ENCODE results near the gene ADAM17.
"Not testable (repeated sequence)": the region's sequence is repeated elsewhere in the genome, so short reads cannot be mapped to it uniquely, and the experiment has no call there.

The ADAM17 gene

GRCh38 chr2:9586465-9586864 is 30.8 kb upstream of the ADAM17 start:
- Histone ChIP-seq H3K27ac (ENCODE audit: low read length) (no peak overlapping the region), H3K9me3 (ENCODE audit: insufficient read depth, low read depth, low read length) (no peaks in the 10 kb centered on the region), H3K9ac (ENCODE audit: low read depth, low read length) (no peak overlapping the region), H3K36me3 (ENCODE audit: insufficient read depth, low read depth, low read length) (peaks cover 86% of the 10 kb centered on the region), H3K4me3 (ENCODE audit: low read length) (no peak overlapping the region), H3K27me3 (ENCODE audit: insufficient read depth, low read length) (no peaks in the 10 kb centered on the region), H3K4me1 (ENCODE audit: insufficient read depth, low read length) (no peaks in the 10 kb centered on the region)

GRCh38 chr2:9585486-9585885 is 29.9 kb upstream of the ADAM17 start:
- Histone ChIP-seq H3K4me1 (ENCODE audit: insufficient read depth, low read length) (no peaks in the 10 kb centered on the region), H3K27me3 (ENCODE audit: insufficient read depth, low read length) (no peaks in the 10 kb centered on the region), H3K4me3 (ENCODE audit: low read length) (no peak overlapping the region), H3K9me3 (ENCODE audit: insufficient read depth, low read depth, low read length) (no peaks in the 10 kb centered on the region), H3K9ac (ENCODE audit: low read depth, low read length) (no peak overlapping the region), H3K36me3 (ENCODE audit: insufficient read depth, low read depth, low read length) (peaks cover 76% of the 10 kb centered on the region), H3K27ac (ENCODE audit: low read length) (no peak overlapping the region)

GRCh38 chr2:9584902-9585301 is 29.3 kb upstream of the ADAM17 start:
- not testable (repeated sequence) for H3K9me3 ChIP-seq (ENCODE audit: insufficient read depth, low read depth, low read length); H3K4me3 ChIP-seq (ENCODE audit: low read length); H3K9ac ChIP-seq (ENCODE audit: low read depth, low read length); H3K4me1 ChIP-seq (ENCODE audit: insufficient read depth, low read length); H3K27me3 ChIP-seq (ENCODE audit: insufficient read depth, low read length); H3K27ac ChIP-seq (ENCODE audit: low read length)
- peaks cover 71% of the 10 kb centered on the region for H3K36me3 ChIP-seq (ENCODE audit: insufficient read depth, low read depth, low read length)

- no peaks in the 10 kb centered on the region for H3K27me3 ChIP-seq (ENCODE audit: insufficient read depth, low read length)
- no peaks in the 10 kb centered on the region for H3K4me1 ChIP-seq (ENCODE audit: insufficient read depth, low read length)
- H3K27ac ChIP-seq (ENCODE audit: low read length) = no peak overlapping the region
- H3K36me3 ChIP-seq (ENCODE audit: insufficient read depth, low read depth, low read length) = peaks cover 48% of the 10 kb centered on the region
- H3K9me3 ChIP-seq (ENCODE audit: insufficient read depth, low read depth, low read length) = no peaks in the 10 kb centered on the region
- H3K9ac ChIP-seq (ENCODE audit: low read depth, low read length) = no peak overlapping the region
- no peak overlapping the region for H3K4me3 ChIP-seq (ENCODE audit: low read length)
These were observed 27.0 kb upstream of the ADAM17 start for GRCh38 chr2:9582624-9583023.

GRCh38 chr2:9578467-9579235 is 23.0 kb upstream of the ADAM17 start:
- H3K27ac ChIP-seq (ENCODE audit: low read length) = no peak overlapping the region
- no peaks in the 10 kb centered on the region for H3K27me3 ChIP-seq (ENCODE audit: insufficient read depth, low read length)
- no peaks in the 10 kb centered on the region for H3K4me1 ChIP-seq (ENCODE audit: insufficient read depth, low read length)
- H3K4me3 ChIP-seq (ENCODE audit: low read length) = no peak overlapping the region
- H3K9me3 ChIP-seq (ENCODE audit: insufficient read depth, low read depth, low read length) = no peaks in the 10 kb centered on the region
- H3K9ac ChIP-seq (ENCODE audit: low read depth, low read length) = no peak overlapping the region
- peaks cover 11% of the 10 kb centered on the region for H3K36me3 ChIP-seq (ENCODE audit: insufficient read depth, low read depth, low read length)

- Histone ChIP-seq H3K27ac (ENCODE audit: low read length) (no peak overlapping the region), H3K4me1 (ENCODE audit: insufficient read depth, low read length) (no peaks in the 10 kb centered on the region), H3K9ac (ENCODE audit: low read depth, low read length) (no peak overlapping the region), H3K27me3 (ENCODE audit: insufficient read depth, low read length) (no peaks in the 10 kb centered on the region), H3K36me3 (ENCODE audit: insufficient read depth, low read depth, low read length) (no peaks in the 10 kb centered on the region), H3K9me3 (ENCODE audit: insufficient read depth, low read depth, low read length) (no peaks in the 10 kb centered on the region), H3K4me3 (ENCODE audit: low read length) (no peak overlapping the region)
These were observed 18.7 kb upstream of the ADAM17 start for GRCh38 chr2:9574331-9574730.

- Histone ChIP-seq H3K4me3 (ENCODE audit: low read length) (no peak overlapping the region), H3K27me3 (ENCODE audit: insufficient read depth, low read length) (no peaks in the 10 kb centered on the region), H3K4me1 (ENCODE audit: insufficient read depth, low read length) (no peaks in the 10 kb centered on the region), H3K36me3 (ENCODE audit: insufficient read depth, low read depth, low read length) (no peaks in the 10 kb centered on the region), H3K27ac (ENCODE audit: low read length) (no peak overlapping the region), H3K9me3 (ENCODE audit: insufficient read depth, low read depth, low read length) (no peaks in the 10 kb centered on the region), H3K9ac (ENCODE audit: low read depth, low read length) (no peak overlapping the region)
These were observed 18.2 kb upstream of the ADAM17 start for GRCh38 chr2:9573840-9574239.

GRCh38 chr2:9573013-9573720 is 17.5 kb upstream of the ADAM17 start:
- Histone ChIP-seq H3K27me3 (ENCODE audit: insufficient read depth, low read length) (no peaks in the 10 kb centered on the region), H3K4me1 (ENCODE audit: insufficient read depth, low read length) (no peaks in the 10 kb centered on the region), H3K36me3 (ENCODE audit: insufficient read depth, low read depth, low read length) (no peaks in the 10 kb centered on the region), H3K4me3 (ENCODE audit: low read length) (no peak overlapping the region), H3K9me3 (ENCODE audit: insufficient read depth, low read depth, low read length) (no peaks in the 10 kb centered on the region), H3K27ac (ENCODE audit: low read length) (no peak overlapping the region), H3K9ac (ENCODE audit: low read depth, low read length) (no peak overlapping the region)

GRCh38 chr2:9570182-9571060 is 14.8 kb upstream of the ADAM17 start:
- Histone ChIP-seq H3K4me1 (ENCODE audit: insufficient read depth, low read length) (no peaks in the 10 kb centered on the region), H3K9ac (ENCODE audit: low read depth, low read length) (no peak overlapping the region), H3K9me3 (ENCODE audit: insufficient read depth, low read depth, low read length) (no peaks in the 10 kb centered on the region), H3K36me3 (ENCODE audit: insufficient read depth, low read depth, low read length) (no peaks in the 10 kb centered on the region), H3K27me3 (ENCODE audit: insufficient read depth, low read length) (no peaks in the 10 kb centered on the region), H3K27ac (ENCODE audit: low read length) (no peak overlapping the region), H3K4me3 (ENCODE audit: low read length) (no peak overlapping the region)

GRCh38 chr2:9565436-9566153 is 10.0 kb upstream of the ADAM17 start:
- Histone ChIP-seq H3K4me1 (ENCODE audit: insufficient read depth, low read length) (no peaks in the 10 kb centered on the region), H3K36me3 (ENCODE audit: insufficient read depth, low read depth, low read length) (no peaks in the 10 kb centered on the region), H3K9ac (ENCODE audit: low read depth, low read length) (no peak overlapping the region), H3K27ac (ENCODE audit: low read length) (no peak overlapping the region), H3K4me3 (ENCODE audit: low read length) (no peak overlapping the region), H3K27me3 (ENCODE audit: insufficient read depth, low read length) (no peaks in the 10 kb centered on the region), H3K9me3 (ENCODE audit: insufficient read depth, low read depth, low read length) (no peaks in the 10 kb centered on the region)

- Histone ChIP-seq H3K27me3 (ENCODE audit: insufficient read depth, low read length) (no peaks in the 10 kb centered on the region), H3K9me3 (ENCODE audit: insufficient read depth, low read depth, low read length) (no peaks in the 10 kb centered on the region), H3K27ac (ENCODE audit: low read length) (no peak overlapping the region), H3K36me3 (ENCODE audit: insufficient read depth, low read depth, low read length) (no peaks in the 10 kb centered on the region), H3K4me3 (ENCODE audit: low read length) (no peak overlapping the region), H3K4me1 (ENCODE audit: insufficient read depth, low read length) (peaks cover 6% of the 10 kb centered on the region; the same call in 1 of the 2 replicates), H3K9ac (ENCODE audit: low read depth, low read length) (no peak overlapping the region)
These were observed 5.0 kb upstream of the ADAM17 start for GRCh38 chr2:9560628-9561027.

Measured in iPS-20b (cell line).